Heart left ventricle (tissue), 16 donors: Measurements from ENCODE around the gene ATP6V0A1. TPM values are rescaled to one million over a fixed set of nuclear protein-coding genes. Genes with fewer than 3 reads are reported as not detected.
A peak's percentile ranks its signal among the peaks of the same experiment; 100 is the strongest.
"Not testable (repeated sequence)": the region's sequence is repeated elsewhere in the genome, so short reads cannot be mapped to it uniquely, and the experiment has no call there.

Experiments used
- ATAC-seq, 4 donors: fragments of 200-7000 bp; cut with Tn5 transposase; one replicate each; pipeline ENCODE4 v1.9.1; 2020 to 2022; ENCODE audit warnings: moderate library complexity in 4 of 4, mild to moderate bottlenecking in 3 of 4, moderate number of reproducible peaks in 1 of 4
- DNase-seq, 5 donors: peaks; one replicate each; pipeline ENCODE4 v3.0.0-alpha.2; 2020
- H3K27ac ChIP-seq, 12 donors: fragments of 200-600 bp; sonication (generic) in 4 of 12; one replicate each; pipeline versions ENCODE4 v1.5.0 to v1.8.0; 2016 to 2022; ENCODE audit warnings: mild to moderate bottlenecking in 2 of 12
- H3K27me3 ChIP-seq, 9 donors: fragments of 200-600 bp; sonication (generic) in 2 of 9; one replicate each; pipeline versions ENCODE4 v1.5.1 to v1.8.0; 2016 to 2022; ENCODE audit warnings: mild to moderate bottlenecking in 3 of 9
- H3K36me3 ChIP-seq, 9 donors: fragments of 200-600 bp; sonication (generic) in 2 of 9; one replicate each; pipeline versions ENCODE4 v1.5.0 to v1.8.0; 2018 to 2022; ENCODE audit warnings: mild to moderate bottlenecking in 2 of 9
- H3K4me1 ChIP-seq, 12 donors: fragments of 200-600 bp; sonication (generic) in 4 of 12; one replicate each; pipeline versions ENCODE4 v1.5.0 to v1.8.0; 2016 to 2022; ENCODE audit warnings: mild to moderate bottlenecking in 3 of 12
- H3K4me3 ChIP-seq, 12 donors: fragments of 200-600 bp; sonication (generic) in 4 of 12; one replicate each; pipeline versions ENCODE4 v1.5.0 to v1.8.0; 2017 to 2022; ENCODE audit warnings: mild to moderate bottlenecking in 9 of 12, moderate library complexity in 4 of 12
- H3K9me3 ChIP-seq, 12 donors: fragments of 200-600 bp; sonication (generic) in 4 of 12; one replicate each; pipeline versions ENCODE4 v1.5.0 to v1.8.0; 2016 to 2022; ENCODE audit warnings: mild to moderate bottlenecking in 1 of 12
- POLR2A ChIP-seq, 2 donors: fragments of 450-650 bp; IDR thresholded peaks; one replicate each; pipeline ENCODE4 v1.6.1; 2017; ENCODE audit warnings: antibody characterized with exemption in 2 of 2, mild to moderate bottlenecking in 2 of 2, moderate library complexity in 2 of 2
- WGBS, 4 donors: extraction: QIAGEN DNeasy Blood & Tissue Kit in 2 of 4; methylation state at CpG; one replicate each; pipeline versions ENCODE4 v1.1.5 to v1.1.7; 2013 to 2018; 5-methylcytosine and 5-hydroxymethylcytosine counted together
- intact Hi-C, 10 donors: fragments of 100-400 bp; cut with DNase I; formaldehyde crosslinking; loops; one replicate each; pipeline versions ENCODE4 v1.11.1 to v1.14.2; 2022
- polyA plus RNA-seq, 2 donors: library from polyadenylated mRNA; stranded (reverse); fragments of 200-250 nt; gene quantifications; one replicate each; pipeline ENCODE4 v1.2.3, GENCODE V29; 2013
- total RNA-seq, 9 donors: library from RNA; depleted of rRNA in 2 of 9; stranded (reverse); fragments of >200 nt in 2 of 9; fragmentation: NEBNext Ultra II Directional in 3 of 9; extraction: Animal tissue kit (Norgen Biotek cat#: 25700) in 3 of 9; gene quantifications; one replicate each; pipeline versions ENCODE4 v1.1.0 to v1.2.4, GENCODE V29; 2016 to 2023
- TF ChIP-seq, protein P1 (sequence below), 12 donors: fragments of 200-600 bp; sonication (generic) in 4 of 12; IDR thresholded peaks; one replicate each; pipeline versions ENCODE4 v1.5.0 to v1.8.0; 2018 to 2022; ENCODE audit warnings: antibody characterized with exemption in 12 of 12, mild to moderate bottlenecking in 5 of 12
- donor health status: ischemic (EF 13 %, LVEDD 7.1; RV severe dilation, severe dysfunction).
- donor health status: healthy with polysubstance abuse.
- donor health status: DM: no; HTN: yes; CAD: no.
- donor health status: DM: no; HTN: no; CAD: no.
- donor health status: ischemic (EF 25% LVEDD 6.9; RV normal size, moderate dysfunction).
- donor health status: ischemic (EF 25% LVEDD 5.7; RV mildly dilated, moderate dysfunction).
- donor health status: healthy.
- donor health status: DM: yes; HTN: yes; CAD: no.
- donor health status: ischemic (EF 35%, LVEDD 5.7; RV mildly dilated, moderate dysfunction).
- donor health status: nonischemic (EF 11% LVEDD 7.7; RV severe dilation, severe dysfunction).
- donor health status: DM: yes; HTN: yes; CAD: no.
- donor health status: PGD.
- donor health status: ischemic (EF 29% LVEDD 5.4; RV normal size, mild dysfunction).
- donor health status: nonischemic (EF 23%, LVEDD 6.1; RV moderate dilation, normal function).

ATP6V0A1 gene
- total and polyA plus RNA-seq, 11 donors: 24.3 to 65.9 (median 35.9) TPM

DNA sequence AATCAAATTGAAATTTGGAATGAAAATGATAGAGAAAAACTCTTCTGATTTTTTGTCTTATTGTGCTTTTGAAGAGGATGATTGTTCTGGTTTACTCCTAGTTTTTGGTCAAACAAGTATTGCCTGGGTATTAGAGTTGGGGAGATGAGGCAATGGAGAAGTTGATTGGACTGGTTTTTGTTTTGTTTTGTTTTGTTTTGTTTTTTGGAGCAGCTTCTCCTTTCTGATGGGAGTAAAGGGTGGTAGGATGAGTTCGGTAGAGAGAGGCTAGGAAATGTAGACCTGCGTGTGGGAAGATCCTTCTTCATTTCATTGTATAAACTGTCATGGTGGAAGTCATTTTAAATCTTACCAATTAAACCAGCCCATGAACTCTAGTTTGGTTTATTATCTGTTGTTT lies 17.7 kb downstream of the ATP6V0A1 start:
- 91 to 95% (median 92%) methylated on average over 2 of the region's 2 CpGs for WGBS, 4 donors
- ATAC-seq (no peak), DNase-seq (no peak)
- TF ChIP-seq POLR2A (IDR thresholded peaks at IDR 0.05): no peak
- TF ChIP-seq, protein P1, sequence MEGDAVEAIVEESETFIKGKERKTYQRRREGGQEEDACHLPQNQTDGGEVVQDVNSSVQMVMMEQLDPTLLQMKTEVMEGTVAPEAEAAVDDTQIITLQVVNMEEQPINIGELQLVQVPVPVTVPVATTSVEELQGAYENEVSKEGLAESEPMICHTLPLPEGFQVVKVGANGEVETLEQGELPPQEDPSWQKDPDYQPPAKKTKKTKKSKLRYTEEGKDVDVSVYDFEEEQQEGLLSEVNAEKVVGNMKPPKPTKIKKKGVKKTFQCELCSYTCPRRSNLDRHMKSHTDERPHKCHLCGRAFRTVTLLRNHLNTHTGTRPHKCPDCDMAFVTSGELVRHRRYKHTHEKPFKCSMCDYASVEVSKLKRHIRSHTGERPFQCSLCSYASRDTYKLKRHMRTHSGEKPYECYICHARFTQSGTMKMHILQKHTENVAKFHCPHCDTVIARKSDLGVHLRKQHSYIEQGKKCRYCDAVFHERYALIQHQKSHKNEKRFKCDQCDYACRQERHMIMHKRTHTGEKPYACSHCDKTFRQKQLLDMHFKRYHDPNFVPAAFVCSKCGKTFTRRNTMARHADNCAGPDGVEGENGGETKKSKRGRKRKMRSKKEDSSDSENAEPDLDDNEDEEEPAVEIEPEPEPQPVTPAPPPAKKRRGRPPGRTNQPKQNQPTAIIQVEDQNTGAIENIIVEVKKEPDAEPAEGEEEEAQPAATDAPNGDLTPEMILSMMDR (IDR thresholded peaks at IDR 0.05): no peak
- Histone ChIP-seq H3K36me3 (peaks cover 3 to 98% (median 87%) of the 10 kb centered on the region in 9 donors), H3K27me3 (no peaks in the 10 kb centered on the region), H3K27ac (peak overlapping the region in 1 of 12 donors; percentile 81), H3K9me3 (no peaks in the 10 kb centered on the region), H3K4me1 (peaks cover 0 to 30% (median 0%) of the 10 kb centered on the region in 12 donors), H3K4me3 (no peak overlapping the region)
- intact Hi-C loops: loop anchor here in 1 of 10 donors (5.0 kb wide), 1 partner anchor 36 kb away; no protein-coding TSS in a partner anchor

DNA sequence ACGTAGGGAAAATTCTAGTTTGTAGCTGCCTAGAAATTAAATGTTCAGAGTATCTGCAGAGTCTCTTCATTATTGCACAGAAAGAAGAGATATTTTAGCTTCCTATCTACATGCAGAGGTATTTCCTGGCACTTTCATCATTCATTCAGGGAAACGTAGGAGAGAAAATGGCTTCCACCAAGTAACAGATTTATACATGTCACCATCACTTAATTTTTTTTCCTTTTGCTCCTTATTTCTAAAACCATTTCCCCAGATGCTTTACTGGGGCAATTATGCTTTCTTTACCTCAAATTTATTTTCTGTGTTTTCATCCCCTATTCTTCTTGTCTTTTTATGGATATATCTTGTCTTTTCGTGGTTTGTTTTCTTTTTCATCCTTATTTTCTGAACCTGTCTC lies 18.5 kb downstream of the ATP6V0A1 start:
- Histone ChIP-seq H3K9me3 (no peaks in the 10 kb centered on the region), H3K4me3 (no peak overlapping the region), H3K36me3 (peaks cover 3 to 98% (median 87%) of the 10 kb centered on the region in 9 donors), H3K27me3 (no peaks in the 10 kb centered on the region), H3K27ac (peak overlapping the region in 1 of 12 donors; percentile 81), H3K4me1 (peaks cover 0 to 30% (median 0%) of the 10 kb centered on the region in 12 donors)
- no peak for TF ChIP-seq POLR2A (IDR thresholded peaks at IDR 0.05)
- TF ChIP-seq, protein P1 (IDR thresholded peaks at IDR 0.05): no peak
- WGBS, 4 donors: 86 to 90% (median 89%) methylated on average over 3 of the region's 3 CpGs
- ATAC-seq: no peak
- DNase-seq: no peak
- intact Hi-C loops: loop anchor here in 1 of 10 donors (5.0 kb wide), 1 partner anchor 35 kb away; no protein-coding TSS in a partner anchor

DNA sequence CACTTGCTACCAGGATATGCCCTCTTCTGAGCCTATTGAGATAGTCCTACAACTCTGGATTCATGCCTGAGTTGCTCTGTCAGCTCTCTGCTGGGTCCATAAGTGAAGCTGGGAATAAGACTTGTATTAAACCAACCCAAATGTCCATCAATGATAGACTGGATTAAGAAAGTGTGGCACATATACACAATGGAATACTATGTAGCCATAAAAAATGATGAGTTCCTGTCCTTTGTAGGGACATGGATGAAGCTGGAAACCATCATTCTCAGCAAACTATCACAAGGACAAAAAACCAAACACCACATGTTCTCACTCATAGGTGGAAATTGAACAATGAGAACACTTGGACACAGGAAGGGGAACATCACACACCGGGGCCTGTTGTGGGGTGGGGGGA lies 19.1 kb downstream of the ATP6V0A1 start:
- not testable (repeated sequence) for H3K4me3 ChIP-seq, H3K27ac ChIP-seq, DNase-seq, H3K27me3 ChIP-seq, H3K9me3 ChIP-seq, ATAC-seq
- intact Hi-C loops: loop anchor here in 1 of 10 donors (5.0 kb wide), 1 partner anchor 34 kb away; no protein-coding TSS in a partner anchor
- Histone ChIP-seq H3K36me3 (peaks cover 3 to 98% (median 87%) of the 10 kb centered on the region in 9 donors), H3K4me1 (peaks cover 0 to 30% (median 0%) of the 10 kb centered on the region in 12 donors)
- 17 to 78% (median 47%) methylated on average over 1 of the region's 1 CpG for whole genome bisulfite sequencing, 4 donors

DNA sequence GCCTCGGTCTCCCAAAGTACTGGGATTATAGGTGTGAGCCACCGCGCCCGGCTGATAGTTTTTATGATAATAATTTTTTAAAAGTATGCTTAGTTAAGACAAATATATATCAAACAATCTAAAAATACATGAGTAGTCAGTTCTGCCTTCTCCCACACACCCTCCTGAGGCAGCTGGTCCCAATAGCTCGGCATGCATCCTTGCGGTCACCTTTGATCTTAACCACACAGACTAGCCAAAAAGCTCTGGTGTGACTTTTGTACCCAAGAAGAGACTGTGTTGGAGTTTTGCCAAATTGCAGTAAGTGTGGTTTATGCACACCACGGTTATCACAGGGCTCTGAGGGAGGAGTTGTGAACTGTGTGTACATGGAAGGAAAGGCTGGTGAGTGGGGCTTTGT lies 25.6 kb downstream of the ATP6V0A1 start:
- peak in 1 of 4 donors; percentile 32 for ATAC-seq
- 79 to 87% (median 84%) methylated on average over 7 of the region's 7 CpGs for WGBS, 4 donors
- H3K27me3 ChIP-seq: no peaks in the 10 kb centered on the region
- DNase-seq: no peak
- intact Hi-C loops: no loop called here
- peaks cover 0 to 9% (median 0%) of the 10 kb centered on the region in 12 donors for H3K4me1 ChIP-seq
- TF ChIP-seq, protein P1 (IDR thresholded peaks at IDR 0.05): no peak
- no peak for TF ChIP-seq POLR2A (IDR thresholded peaks at IDR 0.05)
- H3K36me3 ChIP-seq: peaks cover 3 to 100% (median 100%) of the 10 kb centered on the region in 9 donors
- no peak overlapping the region for H3K4me3 ChIP-seq
- H3K27ac ChIP-seq: peak overlapping the region in 1 of 12 donors; percentile 2
- H3K9me3 ChIP-seq: no peaks in the 10 kb centered on the region

DNA sequence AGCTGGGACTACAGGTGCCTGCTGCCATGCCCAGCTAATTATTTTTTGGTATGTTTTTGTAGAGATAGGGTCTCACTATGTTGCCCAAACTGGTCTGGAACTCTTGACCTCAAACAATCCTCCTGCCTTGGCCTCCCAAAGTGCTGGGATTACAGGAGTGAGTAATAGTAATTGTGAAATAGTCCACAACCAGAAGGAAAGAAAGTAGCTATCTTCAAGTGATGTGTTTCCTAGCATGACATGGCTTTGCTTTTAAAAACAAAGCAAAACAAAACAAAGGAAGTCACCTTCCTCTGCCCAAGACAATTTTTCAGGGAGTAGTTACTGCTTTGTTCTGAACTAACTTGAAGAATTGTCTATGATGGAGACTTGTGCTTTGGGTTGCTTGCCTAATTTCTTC lies 27.0 kb downstream of the ATP6V0A1 start:
- intact Hi-C loops: no loop called here
- ATAC-seq: no peak
- H3K27ac ChIP-seq: no peak overlapping the region

More for the DNA sequence above, 27.0 kb downstream of the ATP6V0A1 start:
- Histone ChIP-seq H3K27me3 (no peaks in the 10 kb centered on the region), H3K9me3 (no peaks in the 10 kb centered on the region), H3K4me3 (no peak overlapping the region), H3K4me1 (peaks cover 0 to 9% (median 0%) of the 10 kb centered on the region in 12 donors), H3K36me3 (peaks cover 0 to 100% (median 100%) of the 10 kb centered on the region in 9 donors)
- no peak for TF ChIP-seq POLR2A (IDR thresholded peaks at IDR 0.05)
- TF ChIP-seq, protein P1 (IDR thresholded peaks at IDR 0.05): no peak
- no peak for DNase-seq
